Osteoblast (primary cell): ENCODE measurements around the gene ADGRG7. TPM values are rescaled to one million over a fixed set of nuclear protein-coding genes. Genes with fewer than 3 reads are reported as not detected.
"Not testable (repeated sequence)": the region's sequence is repeated elsewhere in the genome, so short reads cannot be mapped to it uniquely, and the experiment has no call there.

Experiments used
- DNase-seq: peaks from one replicate; pipeline ENCODE4 v3.0.0; 2011; ENCODE audit warnings: low spot score, mixed read lengths; ENCODE audit not compliant: insufficient read length; ENCODE audit errors: missing footprints
- H2AFZ ChIP-seq: 2 replicates; pipeline ENCODE4 v1.6.0; 2011; ENCODE audit warnings: mild to moderate bottlenecking, low read length
- H3K27ac ChIP-seq: 2 replicates; pipeline ENCODE4 v1.5.1; 2011; ENCODE audit warnings: mild to moderate bottlenecking, low read depth, low read length, moderate library complexity
- H3K27me3 ChIP-seq: 2 replicates; pipeline ENCODE4 v1.6.0; 2012; ENCODE audit warnings: mild to moderate bottlenecking, control low read depth, inconsistent platforms, low read length, moderate library complexity; ENCODE audit not compliant: insufficient read depth
- H3K36me3 ChIP-seq: 2 replicates; pipeline ENCODE4 v1.5.1; 2011; ENCODE audit warnings: mild to moderate bottlenecking, low read length, control low read depth, moderate library complexity; ENCODE audit not compliant: insufficient read depth
- H3K4me1 ChIP-seq: 2 replicates; pipeline ENCODE4 v1.5.1; 2011; ENCODE audit warnings: mild to moderate bottlenecking, low read length, control low read depth, moderate library complexity; ENCODE audit not compliant: insufficient read depth
- H3K4me2 ChIP-seq: 2 replicates; pipeline ENCODE4 v1.6.0; 2011; ENCODE audit warnings: mild to moderate bottlenecking, low read length; ENCODE audit not compliant: insufficient read depth
- H3K4me3 ChIP-seq: fragments of 200-600 bp; sonication (generic); 3 replicates; pipeline ENCODE4 v1.5.1; 2012; ENCODE audit warnings: mild to moderate bottlenecking, low read length, inconsistent platforms; ENCODE audit not compliant: insufficient read depth
- H3K79me2 ChIP-seq: 2 replicates; pipeline ENCODE4 v1.6.0; 2012; ENCODE audit warnings: mild to moderate bottlenecking, low read length, control low read depth, inconsistent platforms; ENCODE audit not compliant: insufficient read depth
- H3K9me3 ChIP-seq: 2 replicates; pipeline ENCODE4 v1.5.1; 2011; ENCODE audit warnings: low read depth, low read length, control low read depth
- H4K20me1 ChIP-seq: 2 replicates; pipeline ENCODE4 v1.6.0; 2012; ENCODE audit warnings: mild to moderate bottlenecking, low read length, control low read depth; ENCODE audit not compliant: insufficient read depth
- CTCF ChIP-seq: IDR thresholded peaks from 2 replicates; pipeline ENCODE4 v1.5.1; 2011; ENCODE audit warnings: mild to moderate bottlenecking, low read depth, low read length, moderate library complexity; ENCODE audit errors: extremely low read depth
- total RNA-seq: library from RNA; depleted of rRNA; stranded (reverse); fragments of >200 nt; gene quantifications from 2 replicates; pipeline ENCODE4 v1.2.3, GENCODE V29; 2012

The ADGRG7 gene
- total RNA-seq, 1 donor, result not detected

GRCh38 chr3:100580147-100580546 is 29.3 kb upstream of the ADGRG7 start:
- no peaks in the 10 kb centered on the region for H3K36me3 ChIP-seq

GRCh38 chr3:100581650-100582049 is 27.8 kb upstream of the ADGRG7 start:
- Histone ChIP-seq H3K4me1 (peaks cover 14% of the 10 kb centered on the region), H3K4me2 (peak overlapping the region; percentile 11), H3K4me3 (no peak overlapping the region), H3K79me2 (no peaks in the 10 kb centered on the region), H3K36me3 (no peaks in the 10 kb centered on the region), H3K27ac (no peak overlapping the region), H3K9me3 (no peaks in the 10 kb centered on the region), H4K20me1 (no peaks in the 10 kb centered on the region), H3K27me3 (no peaks in the 10 kb centered on the region), H2AFZ (no peak overlapping the region)
- DNase-seq, result no peak
- TF ChIP-seq CTCF, result no peak

More at GRCh38 chr3:100580147-100580546, 29.3 kb upstream of the ADGRG7 start:
- Histone ChIP-seq H3K79me2 (no peaks in the 10 kb centered on the region), H4K20me1 (no peaks in the 10 kb centered on the region), H3K27me3 (no peaks in the 10 kb centered on the region), H3K4me3 (no peak overlapping the region), H3K9me3 (no peaks in the 10 kb centered on the region), H2AFZ (no peak overlapping the region), H3K4me1 (peaks cover 14% of the 10 kb centered on the region), H3K4me2 (no peak overlapping the region), H3K27ac (no peak overlapping the region)
- no peak for DNase-seq
- no peak for TF ChIP-seq CTCF

GRCh38 chr3:100582157-100582556 is 27.2 kb upstream of the ADGRG7 start:
- peaks cover 14% of the 10 kb centered on the region for H3K4me1 ChIP-seq
- H3K9me3 ChIP-seq, DNase-seq, H3K27ac ChIP-seq, H3K4me3 ChIP-seq, H3K79me2 ChIP-seq, H3K36me3 ChIP-seq, H3K27me3 ChIP-seq, H4K20me1 ChIP-seq, H2AFZ ChIP-seq: not testable (repeated sequence)
- peak overlapping the region; percentile 11 for H3K4me2 ChIP-seq

- Histone ChIP-seq H3K4me3 (no peak overlapping the region), H2AFZ (no peak overlapping the region), H3K9me3 (no peaks in the 10 kb centered on the region), H3K27ac (no peak overlapping the region), H3K4me1 (peaks cover 14% of the 10 kb centered on the region), H3K4me2 (no peak overlapping the region), H3K79me2 (no peaks in the 10 kb centered on the region), H4K20me1 (no peaks in the 10 kb centered on the region), H3K27me3 (no peaks in the 10 kb centered on the region), H3K36me3 (no peaks in the 10 kb centered on the region)
- DNase-seq, result no peak
- no peak for TF ChIP-seq CTCF
These were observed 25.2 kb upstream of the ADGRG7 start for GRCh38 chr3:100584101-100584660.
